Stimulated activated naive CD4-positive, alpha-beta T cell treated with Interleukin-2 at 50 U/mL for 16 hours (primary cell): ENCODE data around the gene ESRRG.
"Not testable (repeated sequence)": the region's sequence is repeated elsewhere in the genome, so short reads cannot be mapped to it uniquely, and the experiment has no call there.

Experiments
- DNase-seq: peaks from one replicate; lab custom pipeline; 2025; lab: John Stamatoyannopoulos, UW

ESRRG gene

DNA sequence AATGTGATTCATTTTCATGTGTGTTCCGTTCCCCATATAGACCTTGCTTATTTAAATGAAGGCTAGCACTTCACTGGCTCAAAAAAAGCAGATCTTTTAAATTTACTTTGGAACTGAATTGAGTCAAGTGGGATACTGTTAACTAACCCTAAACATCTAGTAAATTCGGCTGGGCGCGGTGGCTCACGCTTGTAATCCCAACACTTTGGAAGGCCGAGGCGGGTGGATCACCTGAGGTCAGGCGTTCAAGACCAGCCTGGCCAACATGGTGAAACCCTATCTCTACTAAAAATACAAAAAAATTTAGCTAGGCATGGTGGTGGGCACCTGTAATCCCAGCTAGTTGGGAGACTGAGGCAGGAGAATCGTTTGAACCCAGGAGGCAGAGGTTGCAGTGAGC is 19.2 kb downstream of the ESRRG start:
- DNase-seq: not testable (repeated sequence)

DNA sequence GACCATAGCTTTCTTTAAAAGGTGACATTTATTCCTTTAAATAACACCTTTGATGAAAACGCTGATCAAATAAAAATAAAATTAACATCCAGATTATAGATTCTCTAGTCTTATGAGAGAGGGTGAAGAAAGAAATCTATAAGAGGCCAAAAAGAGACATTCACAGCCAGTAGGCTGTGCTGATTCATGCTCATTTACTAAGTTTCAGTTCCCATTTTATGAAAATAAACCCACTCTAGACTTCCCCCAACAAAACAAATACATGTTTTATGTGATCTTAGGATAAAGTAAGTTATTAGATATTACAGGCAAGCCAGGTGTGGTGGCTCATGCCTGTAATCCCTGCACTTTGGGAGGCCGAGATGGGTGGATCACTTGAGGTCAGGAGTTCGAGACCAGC is 21.1 kb downstream of the ESRRG start:
- no peak for DNase-seq

DNA sequence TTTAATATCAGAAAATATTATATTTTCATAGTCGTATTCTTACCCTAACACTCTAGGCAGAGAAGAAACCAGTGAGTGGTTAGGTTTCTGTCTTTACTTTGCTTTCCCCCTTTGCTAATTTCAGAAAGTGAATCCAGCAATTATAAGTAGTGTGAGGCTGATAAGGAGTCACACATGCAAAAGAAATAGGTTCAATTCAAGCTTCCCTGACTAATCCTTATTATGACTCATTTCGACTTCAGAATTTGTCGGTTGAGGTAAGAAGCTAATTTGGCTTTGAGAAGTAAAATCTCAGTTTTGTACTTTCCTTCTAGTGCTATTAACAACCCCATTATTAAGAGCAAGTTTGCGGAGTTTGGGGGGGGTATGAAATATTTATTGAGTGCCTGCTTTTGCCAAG is 22.4 kb downstream of the ESRRG start:
- DNase-seq: no peak

DNA sequence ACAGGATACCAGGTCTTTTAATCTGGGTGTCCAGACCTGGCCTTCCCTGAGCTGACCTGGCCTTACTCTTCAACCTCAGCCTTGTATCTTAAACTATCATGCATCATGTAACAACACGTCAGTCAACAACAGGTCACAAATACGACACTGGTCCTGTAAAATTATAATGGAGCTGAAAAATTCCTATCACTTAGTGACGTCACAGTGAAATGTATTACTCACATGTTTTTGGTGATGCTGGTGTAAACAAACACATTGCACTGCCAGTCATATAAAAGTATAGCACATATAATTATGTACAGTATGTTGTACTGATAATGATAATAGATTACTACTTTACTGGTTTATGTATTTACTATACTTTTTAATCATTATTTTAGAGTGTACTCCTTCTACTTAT is 31.5 kb downstream of the ESRRG start:
- no peak for DNase-seq

DNA sequence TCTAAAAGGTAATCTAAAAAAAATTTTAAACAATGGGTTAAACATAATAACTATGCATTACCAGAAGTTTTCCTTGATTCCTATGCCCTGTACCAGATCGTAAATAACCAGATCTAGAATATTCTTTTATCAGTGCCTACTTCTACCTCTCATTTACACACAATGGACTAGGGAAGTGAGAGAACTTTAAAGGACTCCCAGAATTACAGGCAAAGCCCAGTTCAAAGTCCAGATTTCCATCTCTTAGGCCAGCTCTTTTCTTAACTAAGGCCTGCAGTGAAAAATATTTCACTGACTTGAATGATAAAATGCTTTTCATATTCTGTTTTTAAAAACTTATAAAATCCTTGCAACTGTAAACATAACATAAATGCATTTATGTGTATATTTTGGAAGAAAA is 32.6 kb downstream of the ESRRG start:
- DNase-seq: no peak

DNA sequence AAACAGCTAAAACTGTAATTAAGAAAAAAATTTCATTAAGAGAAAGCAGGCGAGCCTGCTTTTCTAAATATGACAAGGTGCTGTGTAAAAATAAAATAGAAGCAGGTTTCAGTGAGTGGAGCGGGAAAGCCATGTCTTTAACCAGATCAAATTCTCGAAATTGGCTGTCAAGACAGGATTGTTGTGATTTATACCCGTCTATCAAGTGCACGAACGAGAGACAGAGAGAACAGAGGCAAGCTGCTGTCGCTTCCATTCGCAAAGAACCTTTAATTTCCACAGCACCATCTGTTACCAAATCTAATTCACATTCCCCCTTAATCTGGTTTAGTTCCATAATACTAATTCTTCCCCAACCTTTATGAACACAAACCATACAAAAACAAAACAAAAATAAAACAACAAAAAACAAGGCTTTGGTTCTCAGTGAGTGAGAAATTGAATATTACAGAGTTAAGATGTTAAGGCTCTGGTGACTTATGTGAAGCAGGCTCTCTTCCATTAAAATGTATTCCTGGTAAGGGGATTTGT is 35.0 kb downstream of the ESRRG start:
- DNase-seq: no peak

DNA sequence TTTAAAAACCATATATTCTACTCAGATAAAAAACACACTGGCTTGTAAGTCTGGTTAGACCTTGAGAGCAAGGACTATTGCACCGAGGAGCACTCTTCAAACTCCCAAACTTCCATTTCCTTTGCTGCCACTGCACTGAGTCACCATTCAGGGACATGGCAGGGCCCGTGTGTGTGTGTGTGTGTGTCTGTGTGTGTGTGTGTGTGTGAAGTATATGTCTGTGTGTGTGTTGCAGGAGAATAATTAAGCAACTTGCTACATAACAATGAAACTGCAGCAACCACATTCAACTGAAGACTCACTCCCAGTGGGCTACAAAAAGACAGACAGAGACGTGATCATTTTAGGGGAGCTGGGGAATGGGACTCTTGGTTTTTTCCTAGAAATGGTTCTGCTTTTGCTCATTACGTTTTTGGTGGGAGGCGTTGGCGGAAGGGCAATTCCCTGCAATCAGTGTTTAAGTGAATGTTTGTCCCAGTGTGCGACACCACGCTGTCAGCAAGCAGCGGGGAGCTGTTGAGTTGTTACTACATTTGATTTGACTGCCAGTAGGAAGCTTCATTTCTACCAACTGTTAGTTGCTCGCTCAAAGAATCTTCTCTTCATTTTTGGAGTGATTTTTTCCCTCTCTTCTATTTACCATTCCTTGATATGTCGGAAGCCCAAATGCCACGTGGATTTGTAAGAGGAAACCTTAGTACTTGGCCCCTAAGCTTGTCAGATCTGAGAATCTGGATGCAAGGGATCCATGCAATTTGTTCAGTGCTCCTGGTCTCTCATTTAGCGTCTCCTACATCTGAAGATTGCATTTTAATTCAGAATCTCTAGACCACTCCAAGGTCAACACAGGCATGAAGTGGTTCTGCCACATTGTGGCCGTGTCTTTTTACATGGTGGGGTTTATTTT is 36.1 kb downstream of the ESRRG start:
- no peak for DNase-seq

DNA sequence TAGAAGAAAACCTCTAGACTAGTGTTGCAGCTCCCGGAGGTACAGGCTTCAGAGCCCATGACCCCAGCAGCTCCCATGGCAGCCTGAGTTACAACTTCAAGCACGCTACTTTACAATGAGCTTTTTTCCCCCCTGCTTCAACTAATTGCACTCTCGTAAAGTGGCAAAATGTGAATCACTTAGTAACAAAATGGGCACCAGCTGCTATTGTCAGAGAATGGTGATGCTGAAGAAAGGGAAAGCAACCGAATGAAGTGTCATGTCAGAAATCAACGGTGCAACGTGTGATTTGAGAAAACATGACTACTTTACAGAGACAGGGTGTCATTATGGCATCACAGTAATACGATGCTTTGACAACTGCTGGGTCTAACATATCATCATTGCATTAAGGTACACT is 40.5 kb downstream of the ESRRG start:
- DNase-seq: no peak

DNA sequence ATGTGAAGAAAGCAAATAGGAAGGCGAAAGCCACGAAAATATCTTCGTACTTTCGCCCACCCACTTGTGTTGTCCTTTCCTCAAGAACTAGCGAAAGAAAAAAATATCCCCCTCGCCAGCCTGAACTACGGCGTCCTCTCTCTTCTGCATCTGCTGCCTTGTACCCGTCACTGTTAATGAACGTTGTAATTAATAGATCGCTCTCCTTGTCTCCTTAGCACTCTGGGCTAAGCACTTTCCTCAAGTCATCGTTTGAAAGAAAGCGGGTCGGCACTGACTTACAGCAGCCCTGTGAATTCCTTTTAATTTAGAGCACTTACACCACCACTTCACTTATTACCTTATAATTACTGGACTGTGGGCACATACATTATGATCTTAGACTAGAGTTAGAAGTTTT is 44.1 kb downstream of the ESRRG start:
- DNase-seq: no peak

DNA sequence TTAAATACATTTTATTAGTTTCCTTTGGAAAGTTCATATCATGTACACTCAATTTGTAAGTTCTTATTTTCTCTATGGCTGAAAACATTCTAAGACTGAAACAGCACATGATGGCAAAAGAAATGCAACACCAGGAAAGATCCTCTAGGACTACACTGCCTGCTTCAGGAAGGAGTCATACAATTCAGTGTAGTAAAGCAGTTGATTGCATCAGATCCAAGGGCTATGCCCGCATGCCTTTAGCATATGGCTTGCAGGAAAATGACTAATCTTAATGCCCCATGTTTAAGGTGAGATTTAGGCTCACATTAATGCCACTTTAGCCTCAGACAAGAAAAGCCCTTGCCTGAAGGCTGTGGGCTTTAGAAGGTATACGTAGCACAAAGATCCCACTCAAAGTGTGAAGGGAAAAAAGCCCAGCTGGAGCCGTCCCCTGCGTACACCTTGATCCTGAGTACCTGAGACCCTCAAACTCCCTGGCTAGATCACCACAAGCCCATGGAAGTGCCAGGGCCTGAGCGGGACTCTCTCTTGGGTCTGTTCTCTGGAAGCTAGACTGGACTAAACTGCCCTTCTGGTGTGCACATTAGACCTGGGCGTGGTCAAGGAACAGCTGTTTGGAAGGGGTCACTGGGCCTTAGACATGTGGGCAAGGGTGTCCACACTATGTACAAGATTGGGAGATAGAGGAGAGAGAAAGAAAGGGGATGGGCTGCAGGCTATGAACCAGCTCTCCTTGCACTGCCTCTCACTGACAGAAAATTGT is 52.9 kb downstream of the ESRRG start:
- no peak for DNase-seq

DNA sequence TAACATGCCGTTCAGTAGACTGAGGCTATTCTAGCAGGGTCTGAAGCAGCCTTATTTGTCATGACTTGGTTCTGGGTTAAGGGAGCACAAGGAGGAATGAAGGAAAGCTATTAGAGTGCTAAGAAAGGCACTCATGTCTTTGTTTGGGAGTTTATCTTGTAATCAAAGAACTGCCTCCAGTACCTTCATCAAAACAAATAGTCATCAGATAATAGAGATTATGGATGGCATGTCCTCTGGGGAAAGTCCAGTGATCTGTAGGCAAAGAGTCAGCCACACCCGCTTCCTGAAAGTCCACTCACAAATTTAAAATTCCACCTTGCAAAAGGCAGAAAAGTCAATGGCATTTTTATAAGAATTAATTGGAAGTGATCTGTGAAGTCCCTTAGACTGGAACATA is 56.8 kb downstream of the ESRRG start:
- DNase-seq: no peak

DNA sequence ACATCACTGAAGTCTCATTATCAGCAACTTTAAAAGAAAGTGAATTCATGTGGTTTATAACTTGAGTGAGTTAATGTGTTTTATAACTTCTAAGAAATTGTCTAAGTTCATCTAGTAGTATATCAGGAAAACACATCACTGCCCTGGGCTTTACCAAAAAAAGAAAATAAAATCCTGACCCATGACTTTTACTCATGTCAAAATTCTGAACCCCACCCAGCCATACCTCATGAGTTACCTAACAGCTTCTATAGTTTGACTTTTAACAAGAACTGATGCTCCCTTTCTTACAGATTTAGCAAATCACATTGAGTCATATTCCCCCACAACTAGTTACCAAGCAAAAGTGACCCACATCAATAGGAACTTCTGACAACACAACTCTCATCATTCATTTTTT is 57.4 kb downstream of the ESRRG start:
- no peak for DNase-seq

DNA sequence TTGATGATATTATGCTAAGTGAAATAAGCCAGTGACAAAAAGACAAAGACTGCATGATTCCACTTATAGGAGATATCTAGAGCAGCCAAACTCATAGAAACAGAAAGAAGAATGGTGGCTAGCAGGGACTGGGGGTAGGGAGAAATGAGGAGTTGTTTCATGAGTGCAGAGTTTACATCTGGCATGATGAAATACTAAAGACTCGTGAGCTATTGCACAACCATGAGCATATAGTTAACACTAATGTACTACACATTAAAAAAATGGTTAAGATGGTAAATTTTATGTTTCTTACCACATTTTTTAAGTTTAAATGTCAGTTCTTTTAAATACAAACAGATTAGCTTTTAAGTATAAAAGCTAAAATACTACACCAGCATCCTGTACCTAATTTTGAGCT is 57.8 kb downstream of the ESRRG start:
- DNase-seq: no peak

DNA sequence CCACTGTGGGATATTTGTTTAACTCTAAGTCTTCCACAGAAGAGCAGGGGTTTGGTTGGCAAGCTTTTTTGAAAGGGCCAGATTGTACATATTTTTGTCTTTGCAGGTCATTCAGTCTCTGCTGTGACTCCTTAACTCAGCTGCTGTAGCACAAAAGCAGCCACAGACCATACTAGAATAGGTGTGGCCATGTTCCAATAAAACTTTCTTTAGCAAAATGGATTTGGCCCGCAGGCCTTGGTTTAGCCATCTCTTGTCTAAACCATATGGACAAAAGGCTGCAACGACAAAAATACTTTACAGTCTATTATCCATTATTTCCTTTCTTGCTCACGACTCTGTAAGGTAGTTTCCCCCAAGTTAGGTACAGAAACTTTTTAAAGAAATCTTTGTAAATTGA is 60.5 kb downstream of the ESRRG start:
- no peak for DNase-seq

DNA sequence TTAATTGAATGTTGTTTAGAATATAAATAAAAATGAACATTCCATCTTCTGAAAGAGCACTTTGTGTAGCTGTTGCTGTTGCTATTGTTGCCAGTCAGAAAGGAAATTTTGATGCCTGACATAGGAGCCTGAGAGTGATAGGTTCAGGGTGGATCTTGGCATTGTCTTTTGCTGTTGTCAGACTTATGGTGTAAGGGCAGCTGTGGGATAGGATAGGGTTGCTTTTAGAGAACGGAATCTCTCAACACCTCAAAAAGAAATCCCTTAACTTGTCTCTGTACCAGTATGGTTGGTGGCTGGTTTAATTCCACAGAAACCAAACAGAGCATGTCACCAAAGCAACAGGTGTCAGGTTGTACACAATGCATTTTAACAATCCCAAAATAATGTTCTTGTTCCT is 62.7 kb downstream of the ESRRG start:
- no peak for DNase-seq

DNA sequence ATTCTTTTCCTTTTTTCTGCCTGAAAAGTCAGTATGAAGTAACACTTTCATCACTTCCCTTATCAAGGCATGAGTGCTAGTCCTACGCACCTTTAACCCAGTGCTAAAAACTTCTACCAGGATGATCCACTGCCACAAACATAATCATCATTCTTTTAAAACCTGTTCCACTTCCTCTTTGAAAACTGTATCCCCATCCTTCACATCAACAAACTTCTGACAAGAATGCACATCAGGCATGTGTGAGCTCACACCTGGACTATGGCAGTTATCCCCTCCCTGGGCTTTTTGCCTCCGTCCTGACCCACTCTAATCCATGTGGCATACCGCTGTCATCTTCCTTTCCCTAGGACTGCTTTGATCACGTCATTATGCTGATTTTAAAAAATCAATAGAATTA is 70.2 kb downstream of the ESRRG start:
- DNase-seq: no peak

DNA sequence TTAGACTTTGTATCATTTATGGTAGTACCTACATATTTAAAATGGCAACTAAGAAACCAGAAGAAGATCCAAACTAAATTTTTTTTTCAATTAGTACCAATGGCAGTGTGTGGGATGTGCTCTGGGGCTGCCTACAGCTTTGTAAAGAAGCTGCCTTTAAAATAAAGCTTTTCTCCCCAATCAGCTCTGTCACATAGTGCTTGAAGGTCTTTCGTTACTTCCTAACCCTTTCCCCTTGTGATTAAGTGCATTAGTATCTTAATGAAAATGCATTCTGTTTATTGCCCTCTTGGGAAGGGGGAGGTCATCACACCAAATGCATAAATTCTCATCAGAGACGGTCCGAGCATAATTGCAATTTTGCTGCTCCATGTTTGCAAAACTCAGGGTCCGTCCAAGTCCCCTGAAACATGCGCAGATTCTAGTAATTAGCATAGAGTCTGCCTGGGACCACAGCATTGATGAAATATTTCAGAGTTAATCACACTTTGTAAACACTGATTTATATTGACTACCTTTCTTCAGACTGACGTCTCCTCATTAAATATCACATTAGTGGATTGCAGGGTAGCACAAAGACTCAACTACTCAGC is 71.3 kb downstream of the ESRRG start:
- DNase-seq: no peak

DNA sequence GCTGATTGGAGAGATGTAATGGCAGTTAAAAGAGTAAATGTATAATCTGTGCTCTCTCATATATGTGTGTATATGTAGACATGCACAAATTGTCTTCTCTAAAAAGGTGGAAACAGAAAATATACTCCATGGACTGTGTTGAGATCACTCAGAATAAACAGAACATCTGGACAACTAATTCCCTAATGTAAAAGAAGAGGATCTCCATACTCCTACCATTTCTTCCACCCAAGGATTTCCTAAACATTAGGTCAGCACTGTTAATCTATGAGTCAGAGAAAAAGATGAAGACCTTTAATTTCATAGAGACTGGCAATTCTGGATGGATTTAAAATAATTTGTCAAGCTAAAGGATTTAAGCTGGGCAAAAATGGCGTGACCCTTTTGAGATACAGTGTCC is 80.1 kb downstream of the ESRRG start:
- DNase-seq: no peak

DNA sequence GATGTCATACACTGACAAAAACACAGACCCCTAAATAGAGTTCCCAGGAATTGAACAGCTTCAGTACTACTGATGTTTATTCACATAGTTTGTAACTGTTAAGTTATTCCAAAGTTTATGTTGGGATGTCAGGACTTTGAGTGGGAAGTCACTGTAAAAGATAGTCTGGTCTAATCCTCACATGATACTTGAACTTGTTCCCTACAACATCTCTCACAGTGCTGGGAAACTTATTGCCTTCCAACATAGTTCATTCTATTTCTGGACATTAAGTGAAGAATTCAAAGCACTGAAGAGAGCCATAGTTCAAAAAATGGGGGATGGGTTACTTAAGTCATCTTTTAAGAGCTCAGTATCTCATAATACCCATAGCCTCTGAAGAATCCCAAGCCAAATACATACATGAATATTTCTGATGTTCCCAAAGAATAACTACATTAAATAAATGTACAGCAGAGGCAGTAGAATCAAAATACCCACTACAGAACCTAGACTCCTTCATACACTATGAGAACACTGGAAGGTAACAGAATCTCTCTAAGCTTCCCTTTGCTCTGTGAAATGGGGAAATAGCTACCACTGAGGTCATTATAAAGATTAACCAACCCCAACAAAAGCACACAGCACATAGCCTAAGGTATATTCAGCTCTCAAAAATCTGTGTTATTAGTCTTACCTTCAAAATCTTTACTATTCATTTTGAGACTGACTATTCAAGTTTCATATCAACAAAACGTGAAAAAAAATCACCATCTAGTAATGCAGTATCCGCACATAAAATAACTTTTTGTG is 81.4 kb downstream of the ESRRG start:
- DNase-seq: no peak

DNA sequence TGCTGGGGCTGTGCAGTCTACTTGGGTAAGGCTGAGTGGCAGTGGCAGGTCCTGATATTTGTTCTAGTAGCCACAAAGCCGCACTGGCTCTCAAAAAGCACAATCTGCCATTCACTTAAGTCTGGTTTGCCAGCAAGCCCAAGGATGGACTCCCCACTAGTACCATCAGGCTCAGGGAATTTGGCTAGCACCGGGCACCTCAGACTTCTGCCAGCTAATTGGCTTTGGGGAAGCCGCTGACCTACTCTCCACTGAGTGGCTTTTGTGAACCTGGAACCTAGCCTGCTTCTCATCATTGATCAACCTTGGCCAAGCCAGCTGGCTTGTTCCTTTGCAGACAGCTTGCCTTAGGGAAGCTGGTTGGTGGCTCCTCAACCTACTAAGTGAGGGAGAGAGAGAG is 83.1 kb downstream of the ESRRG start:
- DNase-seq: no peak

DNA sequence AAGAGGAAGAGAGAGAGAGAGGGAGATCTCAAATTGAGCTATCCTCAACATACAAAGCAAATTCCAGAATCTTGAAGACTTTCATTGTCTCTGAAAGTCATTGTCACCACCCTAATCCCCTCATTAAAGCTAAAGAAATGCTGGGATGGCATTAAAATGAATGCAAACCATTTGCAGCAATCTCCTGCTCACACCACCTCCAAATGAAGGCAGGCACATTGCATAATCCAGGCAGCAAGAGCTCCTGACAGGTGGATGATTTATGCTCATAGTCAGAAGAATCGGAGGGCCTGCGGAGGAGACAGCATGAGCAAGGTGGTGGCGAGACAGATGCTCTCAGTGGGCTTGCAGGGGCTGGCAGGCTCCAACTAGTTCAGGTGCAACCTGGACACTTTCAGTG is 90.2 kb downstream of the ESRRG start:
- no peak for DNase-seq

DNA sequence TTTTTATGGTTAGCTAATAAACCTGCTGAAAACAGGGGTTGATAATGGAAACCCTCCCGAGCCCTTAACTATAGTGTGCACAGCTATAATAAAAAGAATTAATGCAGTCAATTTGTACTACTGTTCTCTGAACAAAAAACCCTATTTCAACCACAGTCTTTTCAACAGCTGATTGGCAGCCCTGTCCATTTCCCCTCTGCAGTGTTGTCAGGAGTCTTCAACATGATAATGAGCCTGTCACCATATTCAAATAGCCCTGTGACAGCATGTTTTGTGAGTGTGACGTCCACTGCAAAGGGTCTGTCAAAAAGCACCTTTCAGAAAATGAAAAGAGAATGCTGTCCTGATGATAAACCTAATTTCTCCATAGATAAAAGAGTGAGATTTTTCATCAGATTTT is 92.7 kb downstream of the ESRRG start:
- DNase-seq: no peak
